GM18873 (cell line): ENCODE measurements around the gene MED9.

Source experiments
- ATAC-seq: cut with Tn5 transposase; IDR thresholded peaks from one replicate; pipeline ENCODE4 v1.9.1; 2021; ENCODE audit warnings: mild to moderate bottlenecking, moderate library complexity, moderate number of reproducible peaks; ENCODE audit not compliant: unreplicated experiment, low FRiP score

MED9 gene

GRCh38 chr17:17513626-17514025 lies 36.8 kb downstream of the MED9 start:
- ATAC-seq, result no peak

DNA sequence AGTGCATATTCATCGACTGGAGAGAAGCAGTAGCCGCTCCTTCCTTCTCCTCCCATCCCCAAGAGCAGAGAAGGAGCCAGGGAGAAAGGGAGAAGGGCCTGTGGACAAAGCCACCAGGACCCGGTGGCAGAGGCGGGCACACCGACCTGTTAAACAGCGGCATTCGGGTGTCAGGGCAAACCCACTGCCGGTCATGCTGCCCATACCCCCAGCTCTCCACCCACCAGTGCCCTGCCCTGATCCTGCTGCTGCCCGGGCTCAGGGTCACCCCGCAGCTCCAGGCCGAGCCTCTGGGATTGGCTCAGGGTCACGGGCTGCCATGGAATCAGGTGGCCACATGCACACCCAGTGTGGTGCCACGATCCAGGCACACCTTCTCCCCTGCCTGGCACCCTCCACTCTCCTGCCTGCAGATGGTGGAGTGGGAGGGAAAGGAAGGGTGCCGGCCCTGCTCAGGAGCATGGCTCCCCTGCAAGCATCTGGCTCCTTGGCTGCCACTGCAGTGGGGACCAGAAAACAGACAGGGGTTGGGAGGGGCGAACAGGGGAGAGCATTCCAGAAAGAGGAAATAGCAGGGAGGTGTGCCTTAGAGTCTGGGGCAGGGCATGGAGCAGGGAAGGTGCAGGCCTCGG lies 37.7 kb downstream of the MED9 start:
- ATAC-seq, result no peak

DNA sequence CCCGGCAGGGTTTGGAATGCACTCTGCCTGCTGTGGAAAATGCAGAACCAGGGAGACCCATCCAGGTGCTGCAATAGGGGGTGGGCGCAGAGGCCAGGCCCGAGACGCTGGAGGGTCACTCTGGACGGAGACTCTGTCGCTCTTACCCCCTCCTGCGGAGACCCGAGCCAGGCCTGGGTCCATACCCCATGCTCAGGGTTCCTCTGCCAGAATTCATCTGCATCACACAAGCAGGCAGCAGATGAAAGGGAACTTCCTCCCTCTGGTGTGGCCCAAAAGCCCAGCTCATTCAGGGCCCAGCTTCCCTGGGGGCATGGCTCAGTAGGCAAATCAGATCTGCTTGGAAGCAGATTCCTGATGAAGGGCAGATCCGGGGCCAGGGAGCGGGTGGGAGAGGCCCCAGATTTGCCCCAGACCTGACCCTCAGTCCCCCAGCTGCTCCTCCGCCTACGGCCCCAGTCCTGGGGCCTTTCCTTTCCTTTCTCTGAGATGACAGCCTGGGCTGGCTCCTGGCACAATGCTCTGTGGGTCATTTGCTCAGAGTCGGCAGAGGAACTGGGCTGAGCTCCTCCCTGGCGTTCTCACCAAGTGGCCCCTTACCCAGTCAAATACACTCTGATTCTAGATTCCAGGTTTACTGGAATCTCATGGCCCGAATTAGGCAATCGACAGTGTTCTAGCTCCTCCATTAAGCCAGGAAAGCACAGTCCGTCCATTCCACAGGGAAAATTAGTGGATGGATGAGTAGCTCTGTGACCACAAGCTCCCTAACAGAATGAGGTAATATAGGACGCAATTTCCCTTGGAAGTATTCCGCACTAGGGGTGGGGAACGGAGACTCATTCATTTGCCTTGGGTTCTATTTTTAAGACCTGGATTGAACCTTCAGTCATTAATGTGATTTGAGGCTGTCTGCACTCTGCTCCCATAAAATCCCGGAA lies 38.5 kb downstream of the MED9 start:
- ATAC-seq, result no peak

DNA sequence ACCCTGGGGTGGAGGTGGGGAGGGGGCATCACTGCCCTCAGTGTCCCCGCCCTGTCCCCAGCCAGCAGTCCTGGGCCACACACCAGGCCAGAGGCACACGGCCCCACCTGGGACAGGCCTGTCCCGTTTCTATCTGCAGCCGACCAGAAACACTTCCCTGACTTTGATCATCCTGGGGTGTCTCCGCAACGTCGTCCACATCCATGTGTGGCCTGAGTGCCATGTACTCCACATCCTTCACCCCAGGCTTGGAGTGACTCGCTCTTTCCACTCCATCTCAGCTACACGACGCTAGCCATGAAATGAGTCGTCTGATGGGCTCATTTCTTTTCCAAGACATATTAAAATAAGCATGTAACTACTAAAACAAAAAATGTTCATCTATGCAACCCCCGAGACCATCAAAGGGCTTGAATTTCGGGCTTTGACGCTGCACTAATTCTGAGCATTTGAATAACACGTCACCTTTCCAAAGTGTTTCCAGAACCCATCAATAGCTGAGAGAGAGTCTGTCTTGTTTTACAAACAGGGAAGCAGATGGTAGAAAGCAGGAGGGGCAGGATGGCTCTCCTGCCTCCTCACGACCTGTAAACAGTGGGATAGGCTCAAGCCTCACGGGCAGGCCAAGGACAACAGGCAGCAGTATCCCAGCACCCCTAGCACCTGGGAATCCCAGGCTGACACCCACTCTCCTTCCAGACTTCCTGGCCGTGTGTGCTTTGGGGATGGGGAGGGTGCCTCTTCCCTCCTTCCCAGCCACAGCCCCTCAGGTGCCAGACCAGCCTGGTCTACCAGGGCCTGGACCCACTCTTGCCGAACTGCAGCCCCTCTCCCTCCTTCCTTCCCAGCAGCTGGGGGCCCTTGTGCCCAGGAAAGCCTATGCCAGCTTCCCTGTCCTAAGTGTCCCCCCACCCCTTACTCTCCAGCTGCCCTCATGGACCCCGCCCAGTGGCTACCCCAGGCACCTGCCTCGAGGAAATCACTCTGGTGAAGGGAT lies 39.4 kb downstream of the MED9 start:
- ATAC-seq, result no peak

DNA sequence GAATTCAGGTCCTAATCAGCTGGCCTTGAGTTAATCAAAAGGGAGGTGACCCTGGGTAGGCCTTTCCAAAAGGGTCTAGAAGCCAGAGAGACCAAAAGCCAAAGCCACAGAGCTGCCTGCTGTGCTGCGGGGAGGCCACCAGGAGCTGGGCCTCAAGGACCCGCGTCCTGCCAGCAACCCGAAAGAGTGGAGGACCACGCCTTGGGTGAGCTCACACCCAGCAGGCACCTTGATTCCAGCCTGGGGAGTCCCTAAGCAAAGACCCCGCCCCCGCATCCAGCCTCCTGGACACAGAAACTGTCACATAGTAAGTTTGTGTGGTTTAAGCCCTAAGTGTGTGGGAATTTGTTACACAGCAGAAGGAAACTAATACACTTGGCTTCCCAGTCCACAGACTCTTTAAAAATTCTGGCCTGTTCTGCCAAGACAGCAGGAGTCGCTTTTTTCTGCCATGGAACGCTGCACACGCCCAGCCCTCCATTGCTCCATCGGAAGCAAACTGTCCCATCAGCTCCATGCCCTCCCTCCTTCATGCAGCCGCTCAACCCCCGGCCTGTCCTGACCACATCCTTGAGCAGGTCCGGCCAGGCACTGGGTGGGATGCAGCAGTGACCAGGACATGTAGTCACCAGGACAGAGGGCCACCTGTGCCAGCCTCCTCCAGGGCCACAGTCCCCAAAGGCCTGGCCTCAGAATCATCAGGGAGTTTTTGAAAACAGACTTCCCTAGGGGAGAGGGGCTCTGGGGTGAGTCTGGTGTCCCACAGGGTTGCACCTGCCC lies 40.3 kb downstream of the MED9 start:
- no peak for ATAC-seq

GRCh38 chr17:17518014-17518413 lies 41.2 kb downstream of the MED9 start:
- no peak for ATAC-seq

GRCh38 chr17:17518951-17519350 lies 42.2 kb downstream of the MED9 start:
- ATAC-seq, result no peak

DNA sequence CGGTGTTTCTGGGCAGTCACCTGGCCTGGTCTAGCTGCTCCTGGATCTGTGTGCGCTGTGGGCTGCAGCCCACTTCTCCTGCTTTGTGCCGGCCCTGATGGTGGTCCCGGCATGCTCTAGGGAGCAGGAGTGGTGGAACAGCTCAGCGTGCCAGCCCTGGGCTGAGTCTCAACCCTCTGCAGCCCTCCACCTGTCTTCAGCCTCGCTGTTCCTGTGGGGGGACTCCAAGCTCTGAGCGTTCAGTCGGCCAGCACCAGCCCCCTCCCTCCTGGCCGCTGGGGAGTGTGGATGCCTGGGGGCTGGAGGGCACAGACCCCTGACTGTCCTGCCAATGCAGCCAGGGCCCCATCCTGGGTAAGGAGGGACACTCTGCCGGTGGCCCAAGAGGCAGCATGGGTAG lies 43.1 kb downstream of the MED9 start:
- no peak for ATAC-seq

- no peak for ATAC-seq
Measured at GRCh38 chr17:17520599-17521232, 43.9 kb downstream of the MED9 start.

- ATAC-seq, result no peak
Measured at GRCh38 chr17:17523001-17523730, 46.4 kb downstream of the MED9 start.

- no peak for ATAC-seq
Measured at GRCh38 chr17:17523731-17524490, 47.1 kb downstream of the MED9 start.

DNA sequence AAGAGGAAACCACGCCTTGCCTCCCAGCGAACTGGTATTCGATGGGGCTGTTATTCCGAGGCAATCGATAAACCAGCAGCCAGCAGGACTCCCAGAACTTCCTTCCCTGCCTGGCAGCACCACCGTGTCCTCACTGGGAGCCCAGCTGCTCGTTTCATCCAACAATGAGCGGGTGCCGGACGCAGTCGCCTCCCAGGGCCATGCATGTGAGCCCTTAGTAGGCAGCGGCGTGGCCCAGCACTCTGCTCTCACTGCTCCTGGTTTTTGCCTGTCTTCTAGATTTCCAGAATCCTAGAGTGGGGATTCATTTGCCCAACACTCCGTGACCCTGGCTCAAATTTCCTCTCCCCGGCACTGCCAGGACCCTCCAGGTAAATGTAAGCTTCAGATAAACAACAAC lies 48.5 kb downstream of the MED9 start:
- no peak for ATAC-seq

- ATAC-seq, result no peak
Measured at GRCh38 chr17:17525956-17526355, 49.2 kb downstream of the MED9 start.

DNA sequence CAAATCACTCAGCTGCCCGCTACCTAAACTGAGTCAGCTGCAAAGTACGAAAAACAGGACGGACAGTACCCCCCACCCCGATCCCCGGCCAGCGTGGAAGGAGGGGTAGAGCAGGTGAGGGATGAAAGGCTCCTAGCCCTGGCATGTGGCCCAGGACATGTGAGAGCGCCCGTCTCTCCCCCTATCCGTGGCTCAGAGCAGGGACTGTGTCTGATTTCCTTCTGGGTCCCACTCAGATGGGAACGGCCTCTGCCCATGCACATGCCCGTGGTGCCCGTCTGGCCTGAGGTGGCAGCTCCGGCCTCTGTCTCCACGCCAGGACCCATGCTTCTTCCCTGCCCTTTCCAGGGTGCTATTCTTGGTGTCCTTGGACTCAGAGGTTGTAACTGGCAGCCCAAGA lies 49.6 kb downstream of the MED9 start:
- ATAC-seq, result no peak

GRCh38 chr17:17527534-17527933 lies 50.7 kb downstream of the MED9 start:
- ATAC-seq, result no peak

DNA sequence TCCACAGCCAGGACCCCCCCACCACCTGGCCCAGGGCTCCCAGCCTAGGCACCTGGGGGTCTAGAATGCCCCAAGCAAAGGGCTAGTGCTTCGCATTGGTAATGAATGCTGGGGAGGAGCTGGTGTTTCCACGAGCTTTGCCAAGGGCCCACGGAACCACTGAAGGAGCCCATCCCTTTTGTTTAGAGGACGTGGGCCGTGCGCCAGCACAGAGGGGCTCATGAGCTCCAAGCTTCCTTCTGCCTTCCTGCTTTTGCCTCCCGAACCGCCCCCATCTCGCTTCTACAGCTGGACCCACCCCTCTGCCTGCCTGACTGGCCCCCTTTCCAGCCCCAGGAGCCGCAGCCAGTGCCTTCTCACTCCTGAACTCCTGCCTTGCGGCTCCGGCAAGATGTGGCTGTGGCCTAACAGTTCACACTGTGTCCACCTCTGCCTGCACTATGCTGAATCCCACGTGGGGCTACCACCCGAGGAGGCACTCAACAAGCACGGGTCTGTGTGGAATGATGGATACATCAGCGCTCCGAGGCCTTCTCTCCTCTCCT lies 51.2 kb downstream of the MED9 start:
- no peak for ATAC-seq

DNA sequence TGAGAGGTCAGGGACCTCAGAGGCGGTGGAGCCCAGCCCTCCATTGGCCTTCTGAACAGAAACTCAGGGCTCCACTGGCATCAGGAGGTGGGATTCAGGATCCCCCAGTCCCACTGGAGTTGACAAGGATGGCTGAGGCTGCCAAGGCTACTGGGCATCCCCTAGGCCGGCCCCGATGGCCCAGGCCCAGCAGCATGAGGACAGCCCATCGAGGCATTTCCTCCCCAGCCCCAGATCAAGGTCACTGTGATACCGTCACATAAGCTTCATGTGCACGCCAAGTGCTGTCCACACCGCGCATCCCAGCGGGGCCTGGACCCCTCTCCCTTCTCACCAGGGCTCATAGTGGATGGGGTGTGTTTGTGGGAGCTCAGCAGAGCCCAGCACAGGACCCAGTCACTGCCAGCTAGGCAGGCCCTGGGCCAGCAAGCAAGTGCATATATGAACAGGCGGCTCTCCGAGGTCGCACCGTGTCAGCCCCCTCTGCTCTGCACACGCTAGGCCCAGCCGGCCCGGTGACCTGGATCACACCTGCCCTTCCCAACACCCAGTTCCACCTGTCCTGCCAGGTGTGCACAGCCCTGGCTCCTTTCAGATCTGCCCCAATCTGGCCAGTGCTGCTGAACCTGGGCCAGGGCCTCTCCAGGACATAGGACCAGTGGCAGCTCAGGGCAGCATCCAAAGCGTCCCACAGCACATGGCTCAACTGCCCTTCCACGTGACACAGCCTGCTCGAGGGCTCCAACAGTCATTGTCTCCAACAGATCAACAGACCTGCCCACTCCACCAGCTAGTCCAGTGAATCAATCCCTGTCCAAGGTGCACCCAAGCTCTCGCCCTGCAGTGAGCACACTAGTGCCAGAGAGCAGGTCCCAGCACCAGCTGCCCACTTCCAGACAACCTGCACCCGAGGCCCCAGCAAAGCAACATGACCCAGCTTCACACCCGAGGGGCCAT lies 52.2 kb downstream of the MED9 start:
- no peak for ATAC-seq
